GM21717 (cell line): ENCODE results near the gene RBM15.

Source experiments
- ATAC-seq: cut with Tn5 transposase; IDR thresholded peaks from one replicate; pipeline ENCODE4 v1.9.1; 2021; ENCODE audit warnings: mild to moderate bottlenecking, moderate library complexity; ENCODE audit not compliant: unreplicated experiment

Gene RBM15

GRCh38 chr1:110348771-110349170, 9.6 kb downstream of the RBM15 start:
- no peak for ATAC-seq

- ATAC-seq, result no peak
Observed at GRCh38 chr1:110350360-110350759, 11.2 kb downstream of the RBM15 start.

- ATAC-seq, result no peak
Observed at GRCh38 chr1:110355321-110355720, 16.1 kb downstream of the RBM15 start.

- ATAC-seq, result no peak
Observed at GRCh38 chr1:110356379-110356778, 17.2 kb downstream of the RBM15 start.

GRCh38 chr1:110360431-110360830, 21.3 kb downstream of the RBM15 start:
- ATAC-seq, result no peak

- no peak for ATAC-seq
Observed at GRCh38 chr1:110361856-110362255, 22.7 kb downstream of the RBM15 start.

- no peak for ATAC-seq
Observed at GRCh38 chr1:110364221-110364620, 25.0 kb downstream of the RBM15 start.

GRCh38 chr1:110370827-110371226, 31.6 kb downstream of the RBM15 start:
- ATAC-seq, result no peak

GRCh38 chr1:110375490-110375889, 36.3 kb downstream of the RBM15 start:
- ATAC-seq, result no peak

- ATAC-seq, result no peak
Observed at GRCh38 chr1:110380672-110381283, 41.6 kb downstream of the RBM15 start.

- ATAC-seq, result no peak
Observed at GRCh38 chr1:110383251-110383990, 44.2 kb downstream of the RBM15 start.

- ATAC-seq, result peak; percentile 64
Observed at GRCh38 chr1:110384581-110385321, 45.6 kb downstream of the RBM15 start.

- no peak for ATAC-seq
Observed at GRCh38 chr1:110385369-110385768, 46.2 kb downstream of the RBM15 start.

GRCh38 chr1:110387048-110387754, 48.0 kb downstream of the RBM15 start:
- no peak for ATAC-seq

- ATAC-seq, result no peak
Observed at GRCh38 chr1:110390096-110390495, 50.9 kb downstream of the RBM15 start.

- ATAC-seq, result no peak
Observed at GRCh38 chr1:110390692-110391245, 51.6 kb downstream of the RBM15 start, which contains the start of gene SLC16A4. TSS of gene SLC16A4 (minus strand) at chr1:110391026. CDS start at chr1:110389323, 1,703 bp downstream.

- ATAC-seq, result no peak
Observed at GRCh38 chr1:110393286-110393685, 54.1 kb downstream of the RBM15 start.

- ATAC-seq, result no peak
Observed at GRCh38 chr1:110393691-110394492, 54.7 kb downstream of the RBM15 start.

GRCh38 chr1:110394493-110394820, 55.3 kb downstream of the RBM15 start:
- no peak for ATAC-seq
